ENCODE data around the gene NGRN.
"Not testable (repeated sequence)": the region's sequence is repeated elsewhere in the genome, so short reads cannot be mapped to it uniquely, and the experiment has no call there.

Gene NGRN

GRCh38 chr15:90271459-90272166 lies 6.1 kb downstream of the NGRN start:
- no peak for DNase-seq

DNA sequence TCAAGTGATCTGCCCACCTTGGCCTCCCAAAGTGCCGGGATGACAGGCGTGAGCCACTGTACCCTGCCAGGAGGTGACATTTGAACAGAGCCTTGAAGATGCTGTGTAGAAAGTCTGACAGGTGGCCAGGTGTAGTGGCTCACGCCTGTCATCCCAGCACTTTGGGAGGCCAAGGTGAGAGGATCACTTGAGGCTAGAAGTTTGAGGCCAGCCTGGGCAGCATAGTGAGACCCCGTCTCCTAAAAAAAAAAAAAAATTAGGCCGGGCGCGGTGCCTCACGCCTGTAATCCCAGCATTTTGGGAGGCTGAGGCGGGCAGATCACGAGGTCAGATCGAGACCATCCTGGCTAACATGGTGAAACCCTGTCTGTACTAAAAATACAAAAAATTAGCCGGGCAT lies 13.0 kb downstream of the NGRN start:
- not testable (repeated sequence) for DNase-seq

GRCh38 chr15:90280743-90281142 lies 15.3 kb downstream of the NGRN start:
- DNase-seq, result not testable (repeated sequence)

DNA sequence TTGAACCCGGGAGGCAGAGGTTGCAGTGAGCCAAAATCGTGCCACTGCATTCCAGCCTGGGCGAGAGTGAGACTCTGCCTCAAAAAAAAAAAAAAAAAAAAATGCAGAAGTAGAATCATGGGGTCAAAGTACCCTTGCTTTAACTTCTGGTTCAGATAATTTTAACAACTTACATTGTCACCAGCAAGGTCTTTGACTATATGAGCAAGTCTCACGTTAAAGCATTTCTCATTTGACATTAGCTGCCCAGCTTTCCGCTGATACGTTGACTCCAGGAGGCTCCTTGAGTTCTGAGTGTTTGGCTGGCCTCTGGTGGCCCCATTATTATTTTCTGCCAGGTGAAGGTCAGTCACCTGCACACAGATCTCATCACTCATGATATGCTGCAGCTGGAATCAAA lies 16.2 kb downstream of the NGRN start:
- not testable (repeated sequence) for DNase-seq

DNA sequence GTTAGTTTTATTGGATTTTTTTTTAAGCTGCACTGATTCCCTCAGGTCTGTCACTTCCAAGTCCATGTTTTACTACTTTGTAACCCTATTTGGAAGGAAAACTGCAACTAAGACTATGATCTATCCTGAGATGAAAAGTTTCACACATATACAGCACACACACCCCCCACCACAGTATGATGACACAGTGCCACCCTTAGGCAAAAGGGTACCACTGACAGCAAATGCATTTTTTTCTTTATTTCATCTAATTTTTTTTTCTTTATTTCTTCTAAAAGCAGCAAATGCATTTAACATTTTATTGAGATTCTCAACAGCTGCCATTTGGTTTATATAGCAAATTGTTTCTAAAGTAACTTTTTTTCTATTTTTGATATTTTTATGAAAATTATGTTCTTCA lies 21.2 kb downstream of the NGRN start:
- no peak for DNase-seq

- DNase-seq, result no peak
Measured at GRCh38 chr15:90287101-90287500, 21.6 kb downstream of the NGRN start.

DNA sequence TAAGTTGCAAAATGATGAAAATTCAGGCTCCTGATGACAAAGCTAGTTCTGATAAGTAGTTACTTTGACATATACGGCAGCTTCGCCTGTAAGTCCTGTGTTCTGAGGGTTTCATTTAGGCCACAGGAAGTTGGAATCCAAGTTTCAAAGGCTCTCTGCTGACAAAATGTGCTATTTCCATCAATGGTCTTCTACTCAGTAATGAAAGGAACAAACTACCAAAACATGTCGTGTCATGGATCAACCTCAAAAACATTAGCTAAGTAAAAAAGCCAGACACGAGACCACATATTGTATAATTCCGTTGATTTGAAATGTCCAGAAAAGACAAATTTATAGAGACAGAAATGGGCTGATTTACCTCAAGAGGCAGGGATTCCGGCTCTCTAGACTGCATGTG lies 22.5 kb downstream of the NGRN start:
- DNase-seq, result no peak

DNA sequence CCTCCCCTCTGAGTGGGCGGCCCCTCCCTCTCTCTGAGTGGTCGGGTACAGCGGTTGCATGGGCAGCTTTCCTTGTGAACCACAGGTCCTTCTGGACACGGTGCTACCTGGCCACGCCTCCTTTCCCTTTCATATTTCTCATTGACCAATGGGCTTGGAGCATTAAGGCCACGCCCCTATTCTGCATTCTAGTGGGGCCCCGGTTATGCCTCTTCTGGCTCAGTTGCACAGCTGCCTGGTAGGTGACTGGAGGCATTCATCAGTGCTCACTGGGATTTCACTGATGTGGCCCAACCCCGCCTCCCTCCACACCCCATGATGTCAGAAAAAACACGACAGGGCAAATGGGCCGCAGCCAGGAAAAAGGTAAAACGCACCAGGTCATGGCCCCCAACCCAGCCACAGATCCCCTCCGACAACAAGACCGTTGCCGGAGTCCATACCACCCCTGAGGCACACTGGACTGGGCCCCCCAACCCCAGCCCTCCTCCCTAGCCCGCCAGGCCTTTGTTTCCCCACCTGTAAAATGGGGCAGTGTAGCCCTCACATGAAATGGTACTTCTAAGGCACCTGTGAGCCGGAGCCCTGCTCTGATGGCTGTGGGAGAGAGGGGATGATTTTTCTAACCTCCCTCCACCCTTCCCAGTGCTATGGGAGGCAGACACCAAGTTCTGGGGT lies 26.3 kb downstream of the NGRN start:
- no peak for DNase-seq

- peak in 45 of 58 donors; percentile 8 to 75 (median 37) for DNase-seq
Measured at GRCh38 chr15:90293040-90293810, 27.8 kb downstream of the NGRN start.

DNA sequence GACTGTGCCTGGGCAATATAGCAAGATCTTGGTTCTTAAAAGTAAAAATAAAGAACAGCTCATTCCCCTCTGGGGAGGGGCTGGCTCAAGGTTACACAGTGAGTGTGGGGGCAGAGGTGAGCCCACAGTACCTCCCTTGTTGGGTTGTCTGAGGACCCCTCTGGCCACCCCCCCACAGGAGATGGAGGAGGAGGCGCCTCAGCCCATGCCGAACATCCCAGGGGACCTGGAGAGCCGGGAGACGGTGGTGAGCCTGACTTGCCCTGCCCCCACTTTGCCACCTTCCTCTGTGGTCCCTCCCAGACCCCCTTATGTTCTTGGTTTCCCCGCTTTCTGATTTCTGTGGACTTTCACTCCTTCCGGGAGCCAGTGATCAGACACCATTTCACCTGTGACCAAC lies 28.7 kb downstream of the NGRN start:
- no peak for DNase-seq

DNA sequence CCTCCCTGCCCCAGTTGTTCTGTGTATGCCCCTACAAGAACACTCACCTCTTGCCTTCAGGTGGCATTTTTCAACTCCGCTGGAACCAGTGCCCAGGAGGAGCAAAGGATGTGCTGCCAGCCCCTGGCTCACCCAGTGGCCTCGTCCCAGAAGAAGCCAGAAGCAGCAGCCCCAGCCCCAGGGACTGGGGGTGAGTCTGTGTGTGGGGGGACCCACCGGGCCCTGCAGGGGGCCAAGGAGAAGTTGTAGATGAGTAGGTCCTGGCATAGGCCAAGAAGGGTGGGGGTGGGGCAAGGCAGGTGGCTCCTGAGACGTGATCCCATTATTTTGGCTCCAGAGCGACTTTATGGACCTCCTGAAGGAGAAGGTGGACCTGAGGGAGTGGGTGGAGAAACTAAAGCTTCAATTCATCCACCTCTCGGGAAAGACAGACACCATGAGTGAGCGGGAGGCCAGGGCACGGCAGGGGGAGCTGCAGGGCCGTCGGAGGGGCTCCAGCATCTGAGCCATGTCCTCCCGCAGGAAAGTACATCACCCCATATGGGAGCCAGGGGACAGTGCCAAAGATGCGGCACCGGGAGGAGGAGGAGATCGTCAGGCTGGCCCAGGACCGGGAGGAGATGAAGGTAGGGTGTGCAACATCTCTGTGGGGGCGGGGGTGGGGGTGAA lies 29.3 kb downstream of the NGRN start:
- DNase-seq, result peak in 3 of 58 donors; percentile 8 to 29 (median 14)

DNA sequence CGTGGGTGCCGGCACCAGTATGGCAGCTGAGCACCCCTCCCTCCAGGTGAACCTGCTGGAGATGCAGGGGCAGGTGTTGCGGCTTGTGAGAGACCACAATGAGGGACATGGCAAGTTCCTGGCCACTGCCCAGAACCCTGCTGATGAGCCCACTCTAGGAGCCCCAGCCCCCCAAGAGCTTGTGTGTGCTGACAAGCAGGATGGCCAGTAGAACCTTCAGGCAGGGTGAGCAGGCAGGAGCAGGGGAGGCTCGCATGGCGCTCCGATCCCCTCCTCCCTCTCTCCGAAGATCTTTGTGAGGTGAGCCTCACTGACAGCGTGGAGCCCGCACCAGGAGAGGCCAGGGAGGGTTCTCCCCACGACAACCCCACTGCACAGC lies 29.8 kb downstream of the NGRN start:
- no peak for DNase-seq

DNA sequence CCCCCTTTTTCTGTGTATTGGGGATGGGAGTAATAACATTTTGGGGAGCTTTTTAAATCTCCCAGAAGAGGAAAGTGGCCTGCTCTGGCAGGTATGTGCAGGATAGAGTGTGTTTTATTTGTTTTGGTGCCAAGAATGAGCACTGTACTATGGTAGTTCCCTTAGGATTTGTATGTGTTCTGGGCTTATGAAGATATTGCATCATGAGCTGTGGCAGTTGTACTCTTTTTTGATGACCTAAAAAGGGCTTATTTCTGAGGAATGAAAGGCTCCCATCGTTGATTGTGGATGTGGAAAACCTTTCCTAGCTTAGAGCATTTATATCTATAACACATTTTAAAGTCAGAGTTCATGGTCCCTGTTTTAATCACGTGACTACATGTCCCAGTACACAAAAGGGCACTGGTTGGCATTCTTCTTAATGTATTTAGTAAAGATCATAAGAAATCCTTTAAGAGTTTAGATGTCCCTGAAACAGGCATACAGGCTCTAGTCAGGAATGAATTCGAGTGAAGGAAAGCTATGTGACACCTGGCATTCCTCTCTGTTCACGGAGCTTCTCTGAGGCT lies 30.9 kb downstream of the NGRN start:
- not testable (repeated sequence) for DNase-seq

DNA sequence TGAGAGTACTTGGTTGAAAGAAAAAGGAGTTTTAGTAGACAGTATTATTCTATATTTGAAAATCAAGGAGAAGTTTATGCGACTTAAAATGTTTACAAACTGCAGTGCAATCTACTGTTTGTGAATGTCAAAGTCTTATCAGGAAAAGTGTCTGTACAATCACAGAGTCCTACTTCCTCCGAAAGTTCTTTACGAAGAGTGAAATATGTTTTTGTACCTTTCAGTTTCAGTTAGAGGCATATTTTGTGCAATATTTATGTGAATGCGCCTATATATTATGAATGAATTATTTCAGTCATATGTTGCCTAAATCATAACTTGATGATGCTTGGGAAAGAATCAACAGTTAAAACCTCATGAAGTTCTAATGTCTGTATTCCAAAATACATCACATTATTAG lies 31.5 kb downstream of the NGRN start:
- DNase-seq, result no peak

- no peak for DNase-seq
Measured at GRCh38 chr15:90300541-90300940, 35.1 kb downstream of the NGRN start.

DNA sequence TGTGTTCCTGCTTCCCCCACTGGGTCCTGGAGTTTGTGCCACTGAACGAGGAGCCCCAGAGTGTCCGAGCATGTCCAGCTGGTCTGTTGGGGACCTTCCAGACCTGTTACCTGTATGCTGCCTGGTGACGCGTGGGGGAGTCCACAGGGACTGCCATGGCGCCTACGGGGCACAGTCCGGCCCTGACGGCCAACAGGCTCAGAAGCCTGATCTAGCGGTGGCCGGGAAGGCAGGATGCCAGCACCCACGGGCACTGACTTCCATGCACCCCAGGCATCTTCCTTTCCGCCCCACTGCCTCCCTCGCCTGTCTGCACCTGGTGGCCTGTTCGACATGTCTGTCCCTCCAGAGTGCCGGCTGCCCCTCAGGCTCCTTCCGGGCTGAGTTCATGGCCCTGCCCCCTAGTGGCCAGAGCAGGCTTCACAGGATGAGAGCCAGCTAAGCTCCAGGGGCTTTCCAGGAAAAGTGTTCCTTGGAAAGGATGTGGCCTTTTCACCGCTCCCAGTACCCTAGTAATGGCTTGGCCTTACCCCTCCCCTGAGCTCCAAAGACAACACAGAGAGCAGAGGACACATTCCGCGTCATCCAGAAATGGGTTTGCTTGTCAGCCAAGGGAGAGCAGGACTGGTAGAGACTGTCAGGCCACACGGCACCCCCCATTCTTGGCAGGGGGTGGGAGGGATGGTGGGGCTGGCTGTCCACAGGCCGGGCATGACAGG lies 35.7 kb downstream of the NGRN start:
- DNase-seq, result peak in 10 of 58 donors; percentile 10 to 45 (median 23)

DNA sequence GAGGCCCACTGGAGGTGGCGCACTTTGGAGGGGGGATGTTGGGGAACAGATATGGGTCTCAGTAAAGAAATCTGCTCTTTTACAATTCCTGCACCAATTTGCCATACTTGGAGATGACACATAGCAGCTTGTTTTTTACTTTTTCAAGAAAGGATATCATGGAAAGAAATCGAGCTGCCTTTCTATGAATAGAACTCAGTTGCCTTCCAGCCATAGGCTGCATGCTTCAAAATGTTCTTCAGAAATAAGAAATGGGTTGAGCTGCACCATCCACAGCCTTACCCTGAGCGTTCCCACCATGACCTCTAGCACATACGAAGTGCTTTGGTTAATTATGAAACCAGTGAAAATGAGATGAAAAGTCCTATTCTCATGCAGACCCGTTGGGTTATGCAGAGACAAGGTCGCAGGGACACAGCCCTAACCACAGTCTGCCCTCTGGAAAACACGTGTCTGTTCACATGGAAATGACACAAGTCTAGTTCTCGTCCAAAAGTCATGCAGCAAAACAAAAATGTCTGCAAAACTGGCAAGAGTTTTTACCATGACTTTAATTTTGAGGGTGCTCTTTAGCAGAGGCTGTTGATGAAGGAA lies 36.3 kb downstream of the NGRN start:
- peak in 1 of 58 donors; percentile 15 for DNase-seq

DNA sequence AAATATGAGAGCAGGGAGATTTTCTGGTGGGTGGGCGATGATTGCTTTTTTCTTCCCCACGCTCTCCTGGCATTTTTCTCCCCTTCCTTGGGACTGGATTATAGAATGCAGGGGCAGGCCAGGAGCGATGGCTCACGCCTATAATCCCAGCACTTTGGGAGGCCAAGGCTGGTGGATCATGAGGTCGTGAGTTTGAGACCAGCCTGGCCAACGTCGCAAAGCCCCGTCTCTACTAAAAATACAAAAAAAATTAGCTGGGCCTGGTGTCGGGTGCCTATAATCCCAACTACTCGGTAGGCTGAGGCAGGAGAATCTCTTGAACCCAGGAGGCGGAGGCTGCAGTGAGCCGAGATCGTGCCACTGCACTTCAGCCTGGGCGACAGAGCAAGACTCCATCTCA lies 39.9 kb downstream of the NGRN start:
- DNase-seq, result not testable (repeated sequence)

DNA sequence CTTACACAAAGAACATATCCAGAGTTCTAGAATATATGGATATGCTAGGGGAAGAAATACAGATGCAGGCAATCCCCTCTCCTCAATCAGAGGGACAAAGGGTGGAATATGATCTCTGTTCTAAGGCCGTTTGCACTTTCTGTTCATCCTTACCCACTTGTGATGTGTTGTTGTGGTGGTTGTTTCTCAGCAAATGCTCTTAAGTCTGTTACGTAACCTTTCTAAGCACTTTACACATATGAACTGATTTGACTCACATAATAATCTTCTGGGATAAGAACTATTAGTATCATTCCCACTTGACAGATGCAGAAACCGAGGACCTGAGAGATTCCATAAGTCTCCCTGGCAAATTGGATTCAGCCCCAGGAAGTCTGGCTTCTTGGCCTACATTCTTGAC lies 40.5 kb downstream of the NGRN start:
- DNase-seq, result no peak

DNA sequence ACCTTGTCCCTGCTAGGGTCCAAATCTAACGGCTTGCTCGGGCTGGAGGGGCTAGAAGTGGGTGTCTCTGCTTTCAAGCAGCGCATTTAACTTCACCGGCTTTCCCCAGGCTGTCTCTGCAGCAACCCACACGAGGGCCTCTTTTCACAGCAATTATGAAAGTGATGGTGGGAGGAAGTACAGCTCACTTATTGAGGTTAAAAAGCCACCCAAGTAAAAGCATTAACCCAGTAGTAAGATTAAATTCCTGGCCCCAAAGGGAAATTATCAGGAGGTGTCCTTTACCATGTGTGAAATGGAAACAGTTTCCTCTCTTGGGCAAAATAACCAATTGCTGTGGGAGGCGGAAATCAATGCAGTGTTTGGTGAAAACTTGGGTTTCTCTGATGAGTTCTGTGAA lies 41.1 kb downstream of the NGRN start:
- peak in 4 of 58 donors; percentile 7 to 32 (median 14) for DNase-seq

All from anterior cingulate cortex (tissue), 58 donors.